Stimulated activated CD4-positive, alpha-beta T cell treated with anti-CD3 and anti-CD28 coated beads, TNF-alpha, amount 100 ng/mL, for 4 hours (primary cell): ENCODE results near the gene MRPL42.
"Not testable (repeated sequence)": the region's sequence is repeated elsewhere in the genome, so short reads cannot be mapped to it uniquely, and the experiment has no call there.

Experiments
- DNase-seq, 3 experiments: peaks; one replicate each; pipeline ENCODE4 v3.0.0-alpha.2; 2020; ENCODE audit warnings: low read depth in 3 of 3

MRPL42 gene

DNA sequence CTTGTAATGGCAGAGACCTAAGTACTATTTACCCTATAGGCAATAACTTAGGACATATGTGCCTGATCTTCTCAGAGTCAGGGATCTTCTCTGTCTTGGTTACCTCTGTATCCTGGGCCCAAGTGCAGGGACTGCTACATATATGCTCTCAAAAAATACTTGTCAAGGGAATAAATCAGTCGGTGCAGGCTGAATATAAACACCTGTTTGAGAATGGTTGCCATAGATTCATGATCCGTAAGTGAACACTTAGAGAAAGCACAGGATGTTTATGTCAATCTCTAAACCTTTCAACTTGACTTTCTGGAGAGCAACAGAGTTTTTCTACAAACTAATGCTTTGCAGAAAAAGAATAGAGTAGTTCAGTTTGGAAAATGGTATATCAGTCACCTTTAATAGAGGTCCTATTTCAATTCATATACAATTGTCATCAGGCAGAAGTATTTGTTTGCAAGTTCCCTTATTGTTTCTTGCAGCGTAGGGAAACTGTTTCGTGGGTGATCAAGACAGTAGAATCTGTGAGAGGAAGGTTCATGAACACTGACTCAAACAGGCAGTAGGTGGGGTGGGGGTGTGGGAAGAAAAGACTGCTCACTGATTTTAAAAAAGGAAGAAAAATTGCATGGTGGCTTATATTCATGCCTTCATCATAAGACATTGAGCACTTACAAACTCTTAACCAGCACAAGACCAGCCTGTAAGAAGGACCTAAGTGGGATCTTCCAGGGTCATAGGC lies 19.6 kb upstream of the MRPL42 start:
- DNase-seq = no peak

DNA sequence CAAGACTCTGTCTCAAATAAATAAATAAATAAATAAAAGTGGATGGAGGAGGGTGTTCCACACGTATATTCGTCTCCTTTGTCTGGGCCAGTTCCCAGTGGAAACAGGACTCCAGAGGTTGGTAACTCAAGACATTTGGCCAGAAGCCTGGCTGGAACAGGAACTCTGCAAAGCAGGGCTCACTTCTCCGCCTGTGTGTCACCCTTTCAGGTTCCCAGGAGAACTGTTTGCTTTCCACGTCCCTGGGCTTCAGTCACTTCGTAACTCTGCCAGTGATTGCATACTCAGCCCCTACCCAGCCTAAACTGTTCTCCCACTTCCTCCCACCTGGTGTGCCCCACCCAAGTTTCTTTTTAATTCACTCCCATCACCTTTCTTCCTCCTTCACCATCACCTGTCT lies 18.5 kb upstream of the MRPL42 start:
- DNase-seq = no peak

DNA sequence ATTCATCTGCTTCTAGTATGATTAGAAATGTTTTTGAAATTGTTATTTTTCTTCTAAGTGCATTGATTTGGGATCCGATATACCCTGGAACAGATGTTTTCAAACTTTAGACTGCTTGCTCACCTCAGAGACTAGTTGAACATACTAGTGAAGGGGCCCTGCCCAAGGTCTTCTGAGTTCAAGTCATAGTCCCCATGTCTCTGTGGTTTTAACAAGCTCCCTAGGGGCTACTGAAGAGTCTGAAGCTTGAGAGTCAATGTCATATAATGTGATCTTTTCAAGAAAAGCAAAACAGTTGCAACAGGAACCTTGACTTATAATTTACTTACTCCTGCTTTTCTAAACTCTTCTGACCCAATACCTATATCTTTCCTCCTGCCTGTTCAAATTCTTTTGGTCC lies 18.0 kb upstream of the MRPL42 start:
- no peak for DNase-seq

DNA sequence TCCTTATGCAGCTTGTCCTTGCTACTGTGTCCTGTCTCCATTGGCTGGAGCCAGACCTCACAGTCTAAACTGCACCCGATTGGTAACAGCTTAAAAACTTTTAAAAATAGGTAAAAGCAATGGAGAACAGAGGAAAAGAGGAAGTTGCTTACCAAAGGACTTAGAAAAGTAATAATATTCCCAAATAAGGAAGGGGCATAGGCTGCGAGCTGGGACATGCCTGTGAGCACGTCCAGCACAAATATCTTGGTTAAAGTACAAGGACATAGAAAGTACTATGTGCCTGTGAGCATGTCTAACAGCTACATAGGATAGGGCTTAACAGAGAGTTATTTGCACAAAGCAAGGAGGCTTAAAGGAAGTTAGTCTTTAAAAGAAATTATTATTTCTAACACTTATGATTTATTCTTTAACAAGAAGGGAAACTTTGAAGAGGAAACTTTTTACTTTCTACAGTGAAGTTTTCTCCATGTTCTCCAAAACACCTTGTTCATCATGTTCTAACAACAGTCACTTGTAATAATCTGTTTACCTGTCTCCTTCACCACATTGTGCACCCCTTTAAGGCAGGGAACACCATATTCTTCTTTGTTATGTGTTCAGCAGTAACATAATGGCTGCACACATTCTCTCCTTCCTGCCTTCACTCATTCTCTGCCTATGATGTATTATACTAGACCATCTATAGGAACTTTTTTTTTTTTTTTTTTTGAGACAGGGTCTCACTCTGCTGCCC lies 15.7 kb upstream of the MRPL42 start:
- DNase-seq = no peak

DNA sequence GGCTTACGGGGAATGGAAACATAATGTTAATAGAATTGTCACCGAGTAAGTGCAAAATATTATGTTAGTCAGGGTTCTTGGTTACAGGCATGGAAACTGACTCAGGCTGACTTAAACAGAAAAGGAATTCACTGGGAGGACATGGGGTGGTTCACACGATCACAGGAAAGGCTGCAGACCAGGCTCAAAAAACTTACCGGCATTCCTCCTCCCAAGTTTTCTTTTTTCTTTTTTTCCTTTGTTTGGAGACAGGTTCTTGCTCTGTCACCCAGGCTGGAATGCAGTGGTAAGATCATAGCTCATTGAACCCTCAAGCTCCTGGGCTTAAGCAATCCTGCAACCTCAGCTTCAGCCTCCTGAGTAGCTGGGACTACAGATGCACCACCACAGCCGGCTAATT lies 13.7 kb upstream of the MRPL42 start:
- DNase-seq = no peak

DNA sequence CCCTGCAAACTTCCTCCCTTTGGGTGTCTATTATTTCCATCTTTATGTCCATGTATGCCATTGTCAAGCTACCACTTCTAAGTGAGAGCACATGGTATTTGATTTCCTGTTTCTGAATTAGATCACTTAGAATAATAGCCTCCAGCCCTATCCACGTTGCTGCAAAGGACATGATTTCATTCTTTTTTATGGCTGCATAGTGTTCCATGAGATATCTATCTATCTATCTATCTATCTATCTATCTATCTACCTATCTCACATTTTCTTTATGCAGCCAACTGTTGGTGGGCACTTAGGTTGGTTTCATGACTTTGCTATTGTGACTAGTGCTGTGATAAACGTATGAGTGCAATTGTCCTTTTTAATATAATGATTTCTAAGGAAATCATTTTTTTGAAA lies 11.2 kb upstream of the MRPL42 start:
- no peak for DNase-seq

DNA sequence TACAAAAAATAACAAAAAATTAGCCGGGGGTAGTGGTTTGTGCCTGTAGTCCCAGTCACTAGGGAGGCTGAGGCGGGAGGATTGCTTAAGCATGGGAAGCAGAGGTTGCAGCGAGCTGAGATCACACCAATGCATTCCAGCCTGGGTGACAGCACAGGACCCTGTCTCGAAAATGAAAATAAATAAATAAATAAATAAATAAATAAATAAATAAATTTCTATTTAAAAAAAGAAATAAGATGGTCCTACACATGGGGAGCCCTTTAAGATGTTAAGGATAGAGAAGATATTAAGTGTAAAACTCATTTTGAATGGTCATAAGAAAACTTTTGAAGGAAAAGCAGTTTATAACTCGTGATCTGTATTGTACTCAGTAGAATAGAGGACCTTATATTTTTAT lies 8.2 kb upstream of the MRPL42 start:
- no peak for DNase-seq

DNA sequence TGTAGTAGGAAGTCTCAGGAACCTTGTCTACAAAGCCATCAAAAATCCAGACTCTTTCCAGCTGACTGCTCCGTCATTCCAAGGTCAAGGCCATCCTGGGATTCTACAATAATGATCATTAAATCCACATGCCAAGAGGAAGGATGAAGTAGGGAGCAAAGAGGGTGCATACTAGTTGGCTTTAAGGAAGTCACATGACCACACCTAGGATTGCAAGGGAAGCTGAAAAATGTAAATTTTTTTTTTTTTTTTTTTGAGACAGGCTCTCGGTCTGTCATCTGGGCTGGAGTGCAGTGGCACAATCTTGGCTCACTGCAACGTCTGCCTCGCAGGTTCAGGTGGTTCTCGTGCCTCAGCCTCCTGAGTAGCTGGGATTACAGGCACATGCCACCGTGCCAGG lies 7.3 kb upstream of the MRPL42 start:
- DNase-seq = no peak

DNA sequence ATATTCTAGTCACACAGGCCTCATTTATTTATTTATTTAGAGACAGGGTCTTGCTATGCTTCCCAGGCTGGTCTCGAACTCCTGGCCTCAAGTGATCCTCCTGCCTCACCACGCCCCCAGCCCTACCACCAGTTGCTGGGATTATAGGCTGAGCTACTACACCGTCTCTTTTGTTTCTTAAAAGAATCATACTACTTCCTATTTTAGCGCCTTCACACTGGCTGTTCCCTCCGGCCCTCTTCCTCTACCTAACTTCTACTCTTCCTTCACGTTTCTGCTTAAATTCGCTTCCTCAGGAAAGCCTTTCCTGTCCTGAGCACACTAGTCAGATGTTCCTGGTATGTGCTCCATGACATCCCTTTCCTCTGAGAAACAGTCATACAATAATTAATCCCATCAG lies 6.4 kb upstream of the MRPL42 start:
- DNase-seq = no peak

DNA sequence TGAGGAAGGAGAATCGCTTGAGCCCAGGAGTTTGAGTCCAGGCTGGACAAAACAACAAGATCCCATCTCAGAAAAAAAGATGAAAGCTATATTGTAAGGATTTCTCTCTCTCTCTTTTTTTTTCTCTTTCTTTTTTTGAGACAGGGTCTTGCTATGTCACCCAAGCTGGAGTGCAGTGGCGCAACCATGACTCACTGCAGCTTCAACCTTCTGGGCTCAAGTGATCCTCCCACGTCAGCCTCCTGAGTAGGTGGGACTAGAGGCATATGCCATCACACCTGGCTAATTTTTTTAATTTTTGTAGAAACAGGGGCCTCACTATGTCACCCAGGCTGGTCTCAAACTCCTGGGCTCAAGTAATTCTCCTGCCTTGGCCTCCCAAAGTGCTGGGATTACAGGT lies 5.8 kb upstream of the MRPL42 start:
- DNase-seq = no peak

DNA sequence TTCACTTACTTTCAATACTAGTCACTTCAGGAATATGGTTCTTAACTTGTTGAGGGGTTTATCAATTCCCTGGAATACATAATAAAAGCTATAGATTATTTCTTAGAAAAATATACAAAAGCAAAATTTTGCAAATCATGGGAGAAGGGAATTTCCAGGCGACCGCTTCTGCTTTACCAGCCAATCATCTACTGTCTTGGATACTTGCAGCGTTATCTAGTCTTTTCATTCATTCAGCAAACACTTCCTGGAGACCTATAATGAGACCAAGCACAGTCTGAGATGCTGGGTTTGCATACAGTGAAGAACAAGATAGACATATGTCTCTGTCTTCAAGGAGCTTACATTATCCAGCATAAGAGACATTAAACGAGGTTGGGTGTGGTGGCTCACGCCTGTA lies 1.5 kb upstream of the MRPL42 start:
- DNase-seq = no peak

DNA sequence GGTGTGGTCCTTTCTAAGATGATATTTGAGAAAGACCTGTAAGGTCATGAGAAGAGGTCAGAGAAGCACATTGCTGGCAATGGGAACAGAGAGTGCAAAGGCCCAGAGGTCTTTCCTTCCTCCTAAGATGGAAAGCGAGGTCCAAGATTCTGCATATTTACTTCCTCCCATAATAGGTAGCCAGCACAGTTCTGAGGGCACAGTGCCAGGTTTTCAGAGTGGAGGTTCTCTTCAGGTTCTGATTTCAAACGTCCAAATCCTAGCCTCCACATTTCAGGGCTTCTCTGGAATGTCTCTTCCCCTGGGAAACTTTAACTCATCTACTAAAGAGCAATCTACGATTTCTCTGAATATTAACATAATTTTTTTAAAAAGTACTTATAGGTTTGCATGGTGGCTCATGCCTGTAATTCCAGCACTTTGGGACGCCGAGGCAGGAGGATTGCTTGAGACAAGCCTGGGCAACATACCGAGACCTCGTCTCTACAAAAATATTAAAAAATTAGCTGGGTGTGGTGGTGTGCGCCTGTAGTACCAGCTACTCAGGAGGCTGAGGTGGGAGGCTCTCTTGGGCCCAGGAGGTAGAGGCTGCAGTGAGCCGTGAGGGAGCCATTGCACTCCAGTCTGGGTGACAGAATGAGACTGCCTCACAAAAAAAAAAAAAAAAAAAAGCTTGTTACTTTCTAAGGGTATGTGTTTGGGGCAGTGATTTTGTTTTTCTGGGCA lies 526 bp upstream of the MRPL42 start:
- no peak for DNase-seq

DNA sequence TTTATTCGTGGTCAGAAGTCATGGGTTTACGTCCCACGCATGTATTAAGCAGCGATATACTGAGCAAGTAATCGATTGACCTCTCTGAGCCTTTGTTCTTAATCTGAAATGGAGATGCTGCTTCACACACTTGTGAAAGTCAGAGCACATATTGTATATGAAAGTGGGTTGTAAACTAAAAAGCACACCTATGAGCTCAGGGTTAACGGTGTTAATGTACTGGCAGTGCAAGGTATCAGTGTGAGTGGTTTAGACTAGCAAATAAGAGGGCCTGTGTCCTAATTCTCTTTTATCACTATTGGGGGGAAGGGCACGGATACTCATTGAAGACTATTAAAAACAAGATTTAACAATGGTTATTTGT lies 676 bp downstream of the MRPL42 start:
- DNase-seq = no peak

DNA sequence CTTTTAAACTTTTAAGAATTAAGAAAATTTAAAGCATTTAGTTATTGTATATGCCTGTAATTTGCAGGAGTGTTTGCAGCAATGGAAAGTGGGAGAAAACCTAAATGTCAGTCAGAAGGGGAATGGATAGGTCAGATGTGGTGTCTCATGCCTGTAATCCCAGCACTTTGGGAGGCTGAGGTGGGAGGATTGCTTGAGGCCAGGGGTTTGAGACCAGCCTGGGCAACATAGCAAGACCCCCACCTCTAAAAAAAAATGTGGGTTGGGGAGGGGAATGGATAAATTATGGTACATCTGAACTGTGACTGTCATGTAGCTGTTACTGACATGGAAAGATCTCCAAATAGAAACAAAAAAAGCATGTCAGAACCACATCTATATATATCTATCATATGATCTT lies 2.1 kb downstream of the MRPL42 start:
- no peak for DNase-seq

DNA sequence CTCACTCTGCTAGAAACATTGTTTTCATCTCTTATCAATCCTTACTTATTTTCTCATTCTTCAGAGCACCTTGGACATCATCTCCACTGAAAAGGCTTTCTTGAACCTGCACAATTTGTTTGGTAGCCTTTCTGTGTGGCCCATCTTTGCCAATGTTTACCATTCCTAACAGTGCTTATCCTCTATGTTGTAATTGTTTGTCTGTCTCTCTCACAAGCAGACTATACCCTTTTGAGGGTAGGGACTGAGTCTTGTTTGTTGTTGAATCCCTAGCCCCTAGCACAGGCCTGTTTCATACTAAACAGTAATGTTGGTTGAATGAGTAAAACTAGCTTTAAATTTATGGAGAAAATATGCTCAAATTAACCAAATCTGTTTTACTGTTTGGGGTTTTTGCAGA lies 9.2 kb downstream of the MRPL42 start:
- DNase-seq = no peak

DNA sequence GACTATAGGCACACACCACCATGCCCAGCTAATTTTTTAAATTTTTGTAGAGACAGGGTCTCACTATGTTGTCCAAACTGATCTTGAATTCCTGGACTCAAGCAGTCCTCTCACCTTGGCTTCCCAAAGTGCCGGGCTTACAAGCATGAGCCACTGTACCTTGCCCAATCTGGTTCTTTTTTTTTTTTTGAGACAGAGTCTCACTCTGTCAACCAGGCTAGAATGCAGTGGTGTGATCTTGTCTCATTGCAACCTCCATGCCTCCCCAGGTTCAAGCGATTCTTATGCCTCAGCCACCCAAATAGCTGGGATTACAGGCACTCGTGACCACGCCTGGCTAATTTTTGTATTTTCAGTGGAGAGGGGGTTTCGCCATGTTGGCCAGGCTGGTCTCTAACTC lies 15.4 kb downstream of the MRPL42 start:
- no peak for DNase-seq

DNA sequence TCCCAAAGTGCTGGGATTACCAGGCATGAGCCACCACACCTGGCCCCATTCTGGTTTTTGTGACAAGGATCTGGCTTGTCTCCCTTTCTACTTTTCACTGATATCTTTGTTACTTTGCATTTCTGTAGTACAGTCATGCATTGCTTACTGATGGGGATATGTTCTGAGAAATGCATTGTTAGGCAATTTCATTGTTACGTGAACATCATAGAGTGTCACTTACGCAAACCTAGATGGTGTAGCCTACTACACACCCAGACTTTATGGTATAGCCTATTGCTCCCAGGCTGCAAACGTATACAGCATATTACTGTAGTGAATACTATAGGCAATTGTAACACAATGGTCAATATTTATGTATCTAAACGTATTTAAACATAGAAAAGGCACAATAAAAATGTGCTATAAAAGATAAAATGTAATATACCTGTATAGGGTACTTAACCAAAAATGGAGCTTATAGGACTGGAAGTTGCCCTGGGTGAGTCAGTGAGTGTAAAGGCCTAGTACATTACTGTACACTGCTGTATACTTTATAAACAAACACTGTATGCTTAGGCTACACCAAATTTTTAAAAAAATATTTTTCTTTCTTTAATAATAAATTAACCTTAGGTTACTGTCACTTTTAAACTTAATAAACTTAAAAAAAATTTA lies 16.0 kb downstream of the MRPL42 start:
- no peak for DNase-seq

DNA sequence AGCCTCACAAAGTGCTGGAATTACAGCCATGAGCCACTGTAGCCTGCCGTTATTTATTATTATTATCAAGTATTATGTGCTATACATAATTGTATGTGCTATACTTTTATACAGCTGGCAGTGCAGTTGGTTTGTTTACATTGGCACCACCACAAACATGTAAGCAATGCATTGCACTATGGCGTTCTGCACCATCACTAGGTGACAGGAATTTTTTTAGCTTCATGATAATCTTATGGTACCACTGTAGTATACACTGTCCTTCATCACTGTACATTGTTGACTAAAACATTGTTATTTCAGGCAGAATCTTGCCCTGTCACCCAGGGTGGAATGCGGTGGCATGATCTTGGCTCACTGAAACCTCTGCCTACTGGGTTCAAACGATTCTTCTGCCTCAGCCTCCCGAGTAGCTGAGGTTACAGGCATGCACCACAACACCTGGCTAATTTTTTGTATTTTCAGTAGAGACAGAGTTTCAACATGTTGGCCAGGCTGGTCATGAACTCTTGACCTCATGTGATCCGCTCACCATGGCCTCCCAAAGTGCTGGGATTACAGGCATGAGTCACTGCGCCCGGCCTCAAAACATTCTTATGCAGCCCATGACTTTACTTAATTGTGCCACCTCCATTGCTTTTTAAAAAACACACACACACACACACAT lies 17.1 kb downstream of the MRPL42 start:
- no peak for DNase-seq

DNA sequence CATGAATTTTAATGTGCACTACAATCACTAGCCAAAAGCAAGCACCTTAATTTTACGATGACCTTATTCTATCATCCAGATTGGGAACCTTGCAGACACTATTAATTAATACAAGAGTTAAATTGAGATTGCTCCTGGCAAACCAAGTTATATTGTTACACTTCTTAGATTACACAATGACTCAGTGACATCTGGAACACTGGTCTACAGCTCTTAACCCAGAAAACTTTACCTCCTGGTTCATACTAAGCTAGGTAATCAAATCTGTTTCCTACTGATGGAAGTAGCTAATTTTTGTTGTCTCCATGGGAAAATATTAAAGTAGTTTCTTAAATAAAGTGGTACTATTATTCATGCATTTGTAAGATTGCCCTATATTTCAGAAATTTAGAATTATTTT lies 25.5 kb downstream of the MRPL42 start:
- DNase-seq = not testable (repeated sequence)

DNA sequence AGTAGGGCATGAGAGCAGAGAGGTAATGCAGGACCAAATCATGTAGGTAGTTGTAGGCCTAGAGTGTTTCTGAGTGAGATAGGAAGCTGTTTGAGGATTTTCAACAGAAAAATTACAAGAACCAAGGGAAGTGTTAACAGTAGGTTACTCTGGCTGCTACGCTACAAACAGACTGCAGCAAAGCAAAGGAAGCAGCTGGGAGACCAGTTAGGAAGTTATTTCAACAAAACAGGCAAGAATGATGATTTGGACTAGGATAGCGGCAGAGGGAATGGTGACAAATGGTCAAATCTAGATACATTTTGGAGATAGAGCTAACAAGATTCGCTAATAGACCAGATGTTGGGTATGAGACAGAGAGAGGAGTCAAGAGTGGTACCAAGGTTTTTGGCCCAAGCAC lies 26.8 kb downstream of the MRPL42 start:
- no peak for DNase-seq

DNA sequence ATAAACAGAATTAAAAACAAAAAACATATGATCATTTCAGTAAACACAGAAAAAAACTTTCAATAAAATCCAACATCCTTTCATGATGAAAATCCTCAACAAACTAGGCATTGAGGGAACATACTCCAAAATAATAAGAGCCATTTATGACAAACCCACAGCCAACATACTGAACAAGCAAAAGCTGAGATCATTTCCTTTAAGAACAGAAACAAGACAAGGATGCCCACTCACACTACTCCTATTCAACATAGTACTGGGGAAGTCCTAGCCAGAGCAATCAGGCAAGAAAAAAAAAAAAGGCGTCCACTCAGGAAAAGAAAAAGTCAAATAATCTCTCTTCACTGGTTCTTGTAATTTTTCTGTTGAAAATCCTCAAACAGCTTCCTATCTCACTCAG lies 30.1 kb downstream of the MRPL42 start:
- DNase-seq = no peak

DNA sequence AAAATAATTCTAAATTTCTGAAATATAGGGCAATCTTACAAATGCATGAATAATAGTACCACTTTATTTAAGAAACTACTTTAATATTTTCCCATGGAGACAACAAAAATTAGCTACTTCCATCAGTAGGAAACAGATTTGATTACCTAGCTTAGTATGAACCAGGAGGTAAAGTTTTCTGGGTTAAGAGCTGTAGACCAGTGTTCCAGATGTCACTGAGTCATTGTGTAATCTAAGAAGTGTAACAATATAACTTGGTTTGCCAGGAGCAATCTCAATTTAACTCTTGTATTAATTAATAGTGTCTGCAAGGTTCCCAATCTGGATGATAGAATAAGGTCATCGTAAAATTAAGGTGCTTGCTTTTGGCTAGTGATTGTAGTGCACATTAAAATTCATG lies 31.5 kb downstream of the MRPL42 start:
- DNase-seq = not testable (repeated sequence)
